ENCODE results near the gene CLP1. TPM values are rescaled to one million over a fixed set of nuclear protein-coding genes. Genes with fewer than 3 reads are reported as not detected.

The CLP1 gene
- total and polyA plus RNA-seq, 3 donors from 2014 or later: 14.4 to 19.8 (median 15.5) TPM

GRCh38 chr11:57638811-57639320, 18.7 kb upstream of the CLP1 start:
- no peaks in the 10 kb centered on the region for H3K27me3 ChIP-seq
- H3K4me3 ChIP-seq: peak overlapping the region; percentile 68 to 85
- no peak for DNase-seq
- peaks cover 20% of the 10 kb centered on the region for H3K4me1 ChIP-seq
- H3K36me3 ChIP-seq (ENCODE audit: low read depth, missing control alignments): no peaks in the 10 kb centered on the region
- no peak for TF ChIP-seq POLR2A (IDR thresholded peaks at IDR 0.05)
- no peak for TF ChIP-seq CTCF (IDR thresholded peaks at IDR 0.05)
- H3K9me3 ChIP-seq: no peaks in the 10 kb centered on the region
- intact Hi-C loops (cut with DNase I; ENCODE audit: low total_unique reads): loop anchor here (5.0 kb wide), 1 partner anchor 72 kb away; the partner anchor contains the start of gene UBE2L6
- peak overlapping the region; percentile 12 to 84 for H3K27ac ChIP-seq
- 0 to 1% methylated on average over 14 to 19 of the region's 19 CpGs for WGBS, 2 donors

GRCh38 chr11:57639321-57640067, 18.1 kb upstream of the CLP1 start:
- 0 to 5% methylated on average over 8 to 15 of the region's 15 CpGs for WGBS, 2 donors
- Histone ChIP-seq H3K27me3 (no peaks in the 10 kb centered on the region), H3K4me1 (peaks cover 21% of the 10 kb centered on the region), H3K9me3 (no peaks in the 10 kb centered on the region), H3K27ac (no peak overlapping the region), H3K4me3 (peak overlapping the region; percentile 68 to 85), H3K36me3 (ENCODE audit: low read depth, missing control alignments) (no peaks in the 10 kb centered on the region)
- intact Hi-C loops (cut with DNase I; ENCODE audit: low total_unique reads): loop anchor here (5.0 kb wide), 1 partner anchor 72 kb away; the partner anchor contains the start of gene UBE2L6
- DNase-seq: no peak
- TF ChIP-seq CTCF (IDR thresholded peaks at IDR 0.05) (no peak), POLR2A (IDR thresholded peaks at IDR 0.05) (no peak)

- no peak for TF ChIP-seq POLR2A (IDR thresholded peaks at IDR 0.05)
- TF ChIP-seq CTCF (IDR thresholded peaks at IDR 0.05): no peak
- WGBS, 2 donors: 37 to 62% methylated on average over 2 to 9 of the region's 9 CpGs
- intact Hi-C loops (cut with DNase I; ENCODE audit: low total_unique reads): no loop called here
- H3K4me1 ChIP-seq: peaks cover 29% of the 10 kb centered on the region
- H3K27ac ChIP-seq: no peak overlapping the region
- DNase-seq: no peak
- no peaks in the 10 kb centered on the region for H3K9me3 ChIP-seq
- no peaks in the 10 kb centered on the region for H3K27me3 ChIP-seq
- H3K4me3 ChIP-seq: no peak overlapping the region
- H3K36me3 ChIP-seq (ENCODE audit: low read depth, missing control alignments): no peaks in the 10 kb centered on the region
Observed at GRCh38 chr11:57640068-57640800, 17.3 kb upstream of the CLP1 start.

GRCh38 chr11:57641011-57641807, 16.4 kb upstream of the CLP1 start:
- H3K27me3 ChIP-seq: no peaks in the 10 kb centered on the region
- H3K36me3 ChIP-seq (ENCODE audit: low read depth, missing control alignments): no peaks in the 10 kb centered on the region
- no peak for DNase-seq
- TF ChIP-seq CTCF (IDR thresholded peaks at IDR 0.05) (peak in 2 of 3 experiments; percentile 35 to 36), POLR2A (IDR thresholded peaks at IDR 0.05) (no peak)
- no peak overlapping the region for H3K4me3 ChIP-seq
- intact Hi-C loops (cut with DNase I; ENCODE audit: low total_unique reads): no loop called here
- peaks cover 38% of the 10 kb centered on the region for H3K4me1 ChIP-seq
- WGBS, 2 donors: 45 to 61% methylated on average over 5 to 7 of the region's 7 CpGs
- no peak overlapping the region for H3K27ac ChIP-seq
- H3K9me3 ChIP-seq: no peaks in the 10 kb centered on the region

All from testis (tissue), 3 donors.